Measurements from ENCODE around the gene SLC66A1.

SLC66A1 gene

GRCh38 chr1:19305880-19306279, 6.2 kb upstream of the SLC66A1 start:
- DNase-seq: no peak

GRCh38 chr1:19306941-19307340, 5.2 kb upstream of the SLC66A1 start:
- DNase-seq: no peak

- no peak for DNase-seq
These were observed 4.2 kb upstream of the SLC66A1 start for GRCh38 chr1:19307794-19308508.

- no peak for DNase-seq
These were observed 3.6 kb upstream of the SLC66A1 start for GRCh38 chr1:19308509-19308907.

GRCh38 chr1:19309123-19309813, 2.9 kb upstream of the SLC66A1 start:
- DNase-seq: no peak

- no peak for DNase-seq
These were observed 2.1 kb upstream of the SLC66A1 start for GRCh38 chr1:19310061-19310460.

GRCh38 chr1:19310720-19311502, 1.2 kb upstream of the SLC66A1 start:
- no peak for DNase-seq

GRCh38 chr1:19311503-19311930, 609 bp upstream of the SLC66A1 start:
- no peak for DNase-seq

GRCh38 chr1:19312782-19313635, 883 bp downstream of the SLC66A1 start:
- DNase-seq: no peak

- DNase-seq: no peak
These were observed 1.5 kb downstream of the SLC66A1 start for GRCh38 chr1:19313636-19313959.

- no peak for DNase-seq
These were observed 2.1 kb downstream of the SLC66A1 start for GRCh38 chr1:19313961-19314882.

GRCh38 chr1:19315378-19316198, 3.5 kb downstream of the SLC66A1 start:
- DNase-seq: no peak

- no peak for DNase-seq
These were observed 5.2 kb downstream of the SLC66A1 start for GRCh38 chr1:19317126-19317910.

- DNase-seq: no peak
These were observed 7.1 kb downstream of the SLC66A1 start for GRCh38 chr1:19319196-19319595.

- no peak for DNase-seq
These were observed 8.9 kb downstream of the SLC66A1 start for GRCh38 chr1:19321071-19321470.

- no peak for DNase-seq
These were observed 10.4 kb downstream of the SLC66A1 start for GRCh38 chr1:19322481-19322880.

GRCh38 chr1:19323987-19324664, 12.0 kb downstream of the SLC66A1 start:
- DNase-seq: no peak

- DNase-seq: no peak
These were observed 12.5 kb downstream of the SLC66A1 start for GRCh38 chr1:19324665-19324990.

GRCh38 chr1:19325368-19325957, 13.3 kb downstream of the SLC66A1 start:
- no peak for DNase-seq
